CD1c-positive myeloid dendritic cell (primary cell): Measurements from ENCODE around the gene AXIN2.

Experiments
- DNase-seq: peaks from one replicate; pipeline ENCODE4 v3.0.0-alpha.2; 2016; ENCODE audit errors: extremely low spot score

AXIN2 gene

DNA sequence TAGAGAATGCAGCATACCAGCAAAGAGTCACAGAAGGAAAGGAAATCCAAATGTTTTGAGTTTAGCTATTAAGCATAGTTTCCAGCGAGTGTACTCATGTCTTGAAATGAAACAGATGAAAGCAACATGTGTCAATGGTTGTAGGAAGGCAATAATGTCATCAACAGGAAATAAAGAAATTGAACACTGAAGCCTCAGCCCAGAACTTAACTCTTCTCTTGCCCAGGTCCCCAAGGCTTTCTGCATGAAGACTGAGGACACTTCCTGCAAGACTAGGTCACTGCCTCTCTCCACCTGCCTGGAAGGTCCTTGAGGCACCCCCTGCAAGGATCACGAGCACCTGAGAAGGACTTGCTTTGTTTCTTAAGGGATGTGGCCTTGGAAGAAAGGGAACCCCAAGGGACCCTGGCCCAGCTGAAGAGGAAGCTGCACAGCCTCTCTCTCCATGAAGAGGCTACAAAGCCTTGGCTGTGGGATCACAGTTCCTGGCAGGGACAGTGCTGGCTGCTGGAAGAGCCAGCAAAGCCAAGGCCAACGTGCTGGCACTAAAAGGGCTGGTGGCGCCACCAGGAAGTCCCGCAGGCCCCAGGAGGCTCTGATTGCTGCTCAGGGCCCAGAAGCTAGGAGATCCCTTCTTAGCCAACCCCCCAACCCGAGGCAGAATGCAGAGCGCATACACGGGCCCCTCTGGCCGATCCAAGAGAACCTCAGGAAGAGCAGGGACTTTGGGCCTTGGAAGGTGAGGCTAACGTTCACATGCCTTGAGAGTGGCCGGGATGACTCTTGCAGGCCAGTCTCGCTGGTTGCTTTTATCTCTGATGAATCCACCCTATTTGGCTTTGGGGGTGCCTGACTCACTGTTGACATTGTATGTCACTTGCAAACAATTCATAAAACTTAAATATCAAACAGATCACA, 23.4 kb upstream of the AXIN2 start:
- DNase-seq, result no peak

- DNase-seq, result no peak
These were observed 22.6 kb upstream of the AXIN2 start for GRCh38 chr17:65583921-65584603.

DNA sequence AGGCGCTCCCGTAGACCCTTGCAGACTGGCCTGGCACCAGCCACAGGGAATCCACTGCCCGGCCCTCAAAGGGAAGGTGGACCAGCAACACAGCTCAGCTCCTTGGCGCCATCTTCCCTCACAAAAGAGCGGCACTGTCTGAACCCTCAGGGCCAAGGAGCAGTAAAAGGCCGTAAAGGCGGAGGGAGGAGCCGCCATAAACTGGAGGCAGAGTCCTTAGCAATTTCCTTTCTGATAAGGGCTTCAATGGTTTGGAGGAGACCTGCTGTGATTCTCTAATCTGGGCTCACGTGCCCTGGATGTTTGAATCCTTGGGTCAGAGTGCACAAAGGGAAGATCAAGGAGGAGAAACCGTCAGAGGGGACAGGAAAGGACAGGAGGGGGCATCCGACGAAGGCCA, 15.5 kb upstream of the AXIN2 start:
- no peak for DNase-seq

- DNase-seq, result no peak
These were observed 11.8 kb upstream of the AXIN2 start for GRCh38 chr17:65573282-65573602.

- DNase-seq, result no peak
These were observed 11.3 kb upstream of the AXIN2 start for GRCh38 chr17:65572581-65573281.

GRCh38 chr17:65572186-65572580, 10.7 kb upstream of the AXIN2 start:
- DNase-seq, result no peak

GRCh38 chr17:65568918-65569317, 7.5 kb upstream of the AXIN2 start:
- no peak for DNase-seq

DNA sequence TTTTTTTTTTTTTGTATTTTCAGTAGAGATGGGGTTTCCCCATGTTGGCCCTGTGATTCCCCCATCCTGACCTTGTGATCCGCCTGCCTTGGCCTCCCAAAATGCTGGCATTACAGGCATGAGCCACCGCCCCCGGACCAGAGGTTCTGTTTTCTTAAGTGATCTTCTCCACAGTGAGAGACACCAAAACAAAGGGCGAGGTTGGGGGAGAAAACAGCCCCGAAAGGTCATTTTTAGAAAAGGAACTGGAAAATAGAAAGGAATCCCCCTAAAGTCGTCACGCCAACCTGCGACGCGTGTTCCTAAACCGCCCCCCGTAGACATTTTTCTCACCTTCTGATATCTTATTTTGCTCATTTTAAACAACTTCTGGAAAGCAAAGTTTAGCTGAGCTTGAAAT, 6.1 kb upstream of the AXIN2 start:
- no peak for DNase-seq

DNA sequence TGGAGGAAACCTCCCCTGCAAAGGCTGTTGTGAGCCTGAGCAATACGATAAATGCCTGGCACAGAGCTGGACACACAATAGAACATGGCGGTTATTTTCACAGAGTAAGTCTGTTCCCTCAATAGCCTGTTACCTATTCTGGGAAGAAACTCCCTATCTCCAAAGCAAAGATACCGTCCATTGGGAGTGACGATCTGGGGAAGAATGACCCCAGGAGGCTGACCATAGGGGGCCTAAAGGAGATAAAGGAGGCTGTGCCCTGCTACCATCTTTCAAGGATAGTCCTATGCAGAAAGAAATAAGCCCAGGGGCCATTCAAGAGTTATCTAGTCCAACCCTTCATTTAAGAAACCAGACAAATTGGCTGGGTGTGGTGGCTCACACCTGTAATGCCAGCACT, 4.1 kb upstream of the AXIN2 start:
- DNase-seq, result no peak

- no peak for DNase-seq
These were observed 3.3 kb upstream of the AXIN2 start for GRCh38 chr17:65564793-65565192.

- DNase-seq, result no peak
These were observed 721 bp upstream of the AXIN2 start for GRCh38 chr17:65562206-65562531.

- peak; percentile 67 for DNase-seq
These were observed 608 bp downstream of the AXIN2 start for GRCh38 chr17:65560628-65561451.

GRCh38 chr17:65559804-65560627, 1.4 kb downstream of the AXIN2 start:
- DNase-seq, result no peak

- DNase-seq, result no peak
These were observed 2.0 kb downstream of the AXIN2 start for GRCh38 chr17:65559461-65559803.

GRCh38 chr17:65558683-65559460, 2.6 kb downstream of the AXIN2 start:
- DNase-seq, result no peak

DNA sequence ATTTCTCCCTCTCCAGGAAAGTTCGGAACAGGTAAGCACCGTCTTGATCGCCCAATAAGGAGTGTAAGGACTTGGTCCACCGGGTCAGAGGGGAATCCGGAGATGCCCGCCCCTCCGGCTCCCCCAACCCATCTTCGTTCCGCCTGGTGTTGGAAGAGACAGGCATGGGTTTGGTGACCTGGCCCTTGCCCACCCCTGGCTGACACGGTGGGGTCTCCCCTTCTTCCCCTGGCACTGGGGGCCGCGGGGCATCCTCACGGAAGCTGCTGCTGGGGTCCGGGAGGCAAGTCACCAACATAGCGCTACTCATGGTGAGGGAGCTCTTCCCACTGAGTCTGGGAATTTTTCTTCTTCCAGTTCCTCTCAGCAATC, 3.2 kb downstream of the AXIN2 start:
- no peak for DNase-seq

GRCh38 chr17:65557349-65558310, 3.8 kb downstream of the AXIN2 start:
- DNase-seq, result no peak

- DNase-seq, result no peak
These were observed 4.5 kb downstream of the AXIN2 start for GRCh38 chr17:65556910-65557348.
